Measurements from ENCODE around the gene PI4KA. TPM values are rescaled to one million over a fixed set of nuclear protein-coding genes. Genes with fewer than 3 reads are reported as not detected.

PI4KA gene
- total and polyA plus RNA-seq, 2 of the 13 experiments (the other 11 are each of a cell fraction or from before 2014, with no cell fraction given), result 27.4 to 56.4 TPM

DNA sequence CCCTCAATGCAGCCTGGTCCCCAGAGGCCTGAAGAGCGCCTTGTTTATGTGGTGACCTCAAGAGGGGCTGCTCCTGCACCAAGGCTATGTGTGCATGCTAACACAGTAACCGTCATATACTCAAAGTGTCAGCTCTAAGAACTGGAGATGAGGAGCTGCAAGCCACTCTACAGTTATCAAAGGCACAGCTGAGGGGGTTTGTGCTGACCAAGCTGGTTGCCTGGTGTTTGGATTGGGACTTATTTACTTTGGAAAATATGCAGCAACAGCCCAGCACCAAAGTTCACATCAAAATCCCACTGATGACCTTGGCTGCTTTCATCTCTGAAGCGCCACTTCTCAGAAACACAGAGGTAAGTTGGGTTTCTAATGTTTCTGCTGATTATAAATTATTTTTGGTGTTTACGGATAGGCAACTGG is 84.8 kb downstream of the PI4KA start, which contains the start of gene SERPIND1 (continued):
- TF ChIP-seq, protein P1, sequence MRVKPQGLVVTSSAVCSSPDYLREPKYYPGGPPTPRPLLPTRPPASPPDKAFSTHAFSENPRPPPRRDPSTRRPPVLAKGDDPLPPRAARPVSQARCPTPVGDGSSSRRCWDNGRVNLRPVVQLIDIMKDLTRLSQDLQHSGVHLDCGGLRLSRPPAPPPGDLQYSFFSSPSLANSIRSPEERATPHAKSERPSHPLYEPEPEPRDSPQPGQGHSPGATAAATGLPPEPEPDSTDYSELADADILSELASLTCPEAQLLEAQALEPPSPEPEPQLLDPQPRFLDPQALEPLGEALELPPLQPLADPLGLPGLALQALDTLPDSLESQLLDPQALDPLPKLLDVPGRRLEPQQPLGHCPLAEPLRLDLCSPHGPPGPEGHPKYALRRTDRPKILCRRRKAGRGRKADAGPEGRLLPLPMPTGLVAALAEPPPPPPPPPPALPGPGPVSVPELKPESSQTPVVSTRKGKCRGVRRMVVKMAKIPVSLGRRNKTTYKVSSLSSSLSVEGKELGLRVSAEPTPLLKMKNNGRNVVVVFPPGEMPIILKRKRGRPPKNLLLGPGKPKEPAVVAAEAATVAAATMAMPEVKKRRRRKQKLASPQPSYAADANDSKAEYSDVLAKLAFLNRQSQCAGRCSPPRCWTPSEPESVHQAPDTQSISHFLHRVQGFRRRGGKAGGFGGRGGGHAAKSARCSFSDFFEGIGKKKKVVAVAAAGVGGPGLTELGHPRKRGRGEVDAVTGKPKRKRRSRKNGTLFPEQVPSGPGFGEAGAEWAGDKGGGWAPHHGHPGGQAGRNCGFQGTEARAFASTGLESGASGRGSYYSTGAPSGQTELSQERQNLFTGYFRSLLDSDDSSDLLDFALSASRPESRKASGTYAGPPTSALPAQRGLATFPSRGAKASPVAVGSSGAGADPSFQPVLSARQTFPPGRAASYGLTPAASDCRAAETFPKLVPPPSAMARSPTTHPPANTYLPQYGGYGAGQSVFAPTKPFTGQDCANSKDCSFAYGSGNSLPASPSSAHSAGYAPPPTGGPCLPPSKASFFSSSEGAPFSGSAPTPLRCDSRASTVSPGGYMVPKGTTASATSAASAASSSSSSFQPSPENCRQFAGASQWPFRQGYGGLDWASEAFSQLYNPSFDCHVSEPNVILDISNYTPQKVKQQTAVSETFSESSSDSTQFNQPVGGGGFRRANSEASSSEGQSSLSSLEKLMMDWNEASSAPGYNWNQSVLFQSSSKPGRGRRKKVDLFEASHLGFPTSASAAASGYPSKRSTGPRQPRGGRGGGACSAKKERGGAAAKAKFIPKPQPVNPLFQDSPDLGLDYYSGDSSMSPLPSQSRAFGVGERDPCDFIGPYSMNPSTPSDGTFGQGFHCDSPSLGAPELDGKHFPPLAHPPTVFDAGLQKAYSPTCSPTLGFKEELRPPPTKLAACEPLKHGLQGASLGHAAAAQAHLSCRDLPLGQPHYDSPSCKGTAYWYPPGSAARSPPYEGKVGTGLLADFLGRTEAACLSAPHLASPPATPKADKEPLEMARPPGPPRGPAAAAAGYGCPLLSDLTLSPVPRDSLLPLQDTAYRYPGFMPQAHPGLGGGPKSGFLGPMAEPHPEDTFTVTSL (CRISPR knock-in tag; IDR thresholded peaks at IDR 0.05; ENCODE audit: borderline replicate concordance), result no peak
- TF ChIP-seq ZNF777 (CRISPR knock-in tag; IDR thresholded peaks at IDR 0.05) (no peak), RARG (CRISPR knock-in tag; IDR thresholded peaks at IDR 0.05; ENCODE audit: low read depth) (no peak), ZNF468 (CRISPR knock-in tag; IDR thresholded peaks at IDR 0.05) (no peak), ZNF737 (CRISPR knock-in tag; IDR thresholded peaks at IDR 0.05; ENCODE audit: borderline replicate concordance) (no peak), HNF4A (CRISPR knock-in tag; IDR thresholded peaks at IDR 0.05) (peak; percentile 95), ZNF577 (CRISPR knock-in tag; IDR thresholded peaks at IDR 0.05; ENCODE audit: borderline replicate concordance, low read depth) (no peak), NRL (CRISPR knock-in tag; IDR thresholded peaks at IDR 0.05; ENCODE audit: borderline replicate concordance) (no peak), PHF5A (CRISPR knock-in tag; IDR thresholded peaks at IDR 0.05; ENCODE audit: low read depth, unreplicated experiment) (peak; percentile 92), SRSF4 (IDR thresholded peaks at IDR 0.05; ENCODE audit: low read depth, low read length, poor library complexity, severe bottlenecking) (no peak), SPEN (CRISPR knock-in tag; IDR thresholded peaks at IDR 0.05; ENCODE audit: low read depth) (peak; percentile 49; the same call in 1 of the 2 replicates), ZBTB7A (CRISPR knock-in tag; IDR thresholded peaks at IDR 0.05) (no peak), ZFP36 (IDR thresholded peaks at IDR 0.05; ENCODE audit: borderline replicate concordance, low read depth, low read length, partially characterized antibody) (no peak), AGO2 (optimal IDR thresholded peaks at IDR 0.05; ENCODE audit: low read depth, low read length) (no peak), GPN1 (CRISPR knock-in tag; IDR thresholded peaks at IDR 0.05; ENCODE audit: borderline replicate concordance) (no peak), FIP1L1 (IDR thresholded peaks at IDR 0.05; ENCODE audit: borderline replicate concordance, insufficient read depth, low read depth, low read length) (no peak), TCF7L2 (IDR thresholded peaks at IDR 0.05; ENCODE audit: low read depth, low read length) (peak; percentile 34; the same call in 1 of the 2 replicates), KDM5B (CRISPR knock-in tag; IDR thresholded peaks at IDR 0.05; ENCODE audit: borderline replicate concordance) (no peak), SYNCRIP (IDR thresholded peaks at IDR 0.05; ENCODE audit: insufficient read depth, low read depth, low read length) (no peak)
- TF ChIP-seq, protein P2, sequence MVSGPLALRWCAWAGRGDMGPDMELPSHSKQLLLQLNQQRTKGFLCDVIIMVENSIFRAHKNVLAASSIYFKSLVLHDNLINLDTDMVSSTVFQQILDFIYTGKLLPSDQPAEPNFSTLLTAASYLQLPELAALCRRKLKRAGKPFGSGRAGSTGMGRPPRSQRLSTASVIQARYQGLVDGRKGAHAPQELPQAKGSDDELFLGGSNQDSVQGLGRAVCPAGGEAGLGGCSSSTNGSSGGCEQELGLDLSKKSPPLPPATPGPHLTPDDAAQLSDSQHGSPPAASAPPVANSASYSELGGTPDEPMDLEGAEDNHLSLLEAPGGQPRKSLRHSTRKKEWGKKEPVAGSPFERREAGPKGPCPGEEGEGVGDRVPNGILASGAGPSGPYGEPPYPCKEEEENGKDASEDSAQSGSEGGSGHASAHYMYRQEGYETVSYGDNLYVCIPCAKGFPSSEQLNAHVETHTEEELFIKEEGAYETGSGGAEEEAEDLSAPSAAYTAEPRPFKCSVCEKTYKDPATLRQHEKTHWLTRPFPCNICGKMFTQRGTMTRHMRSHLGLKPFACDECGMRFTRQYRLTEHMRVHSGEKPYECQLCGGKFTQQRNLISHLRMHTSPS (CRISPR knock-in tag; IDR thresholded peaks at IDR 0.05; ENCODE audit: low read depth), result no peak
- TF ChIP-seq, protein P3, sequence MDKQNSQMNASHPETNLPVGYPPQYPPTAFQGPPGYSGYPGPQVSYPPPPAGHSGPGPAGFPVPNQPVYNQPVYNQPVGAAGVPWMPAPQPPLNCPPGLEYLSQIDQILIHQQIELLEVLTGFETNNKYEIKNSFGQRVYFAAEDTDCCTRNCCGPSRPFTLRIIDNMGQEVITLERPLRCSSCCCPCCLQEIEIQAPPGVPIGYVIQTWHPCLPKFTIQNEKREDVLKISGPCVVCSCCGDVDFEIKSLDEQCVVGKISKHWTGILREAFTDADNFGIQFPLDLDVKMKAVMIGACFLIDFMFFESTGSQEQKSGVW (CRISPR knock-in tag; IDR thresholded peaks at IDR 0.05; ENCODE audit: borderline replicate concordance), result no peak
- TF ChIP-seq, protein P4, sequence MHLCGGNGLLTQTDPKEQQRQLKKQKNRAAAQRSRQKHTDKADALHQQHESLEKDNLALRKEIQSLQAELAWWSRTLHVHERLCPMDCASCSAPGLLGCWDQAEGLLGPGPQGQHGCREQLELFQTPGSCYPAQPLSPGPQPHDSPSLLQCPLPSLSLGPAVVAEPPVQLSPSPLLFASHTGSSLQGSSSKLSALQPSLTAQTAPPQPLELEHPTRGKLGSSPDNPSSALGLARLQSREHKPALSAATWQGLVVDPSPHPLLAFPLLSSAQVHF (CRISPR knock-in tag; IDR thresholded peaks at IDR 0.05), result no peak

Measured in HepG2 (cell line).